NCI-H1105 treated with DMSO at 0.1 percent for 48 hours (cell line): ENCODE results near the gene PRELID1.

Experiments
- DNase-seq: peaks from one replicate; lab custom pipeline; 2025; lab: John Stamatoyannopoulos, UW

Gene PRELID1

GRCh38 chr5:177314376-177315342 lies 11.1 kb downstream of the PRELID1 start:
- no peak for DNase-seq

GRCh38 chr5:177315411-177315810 lies 11.8 kb downstream of the PRELID1 start:
- no peak for DNase-seq

- DNase-seq: no peak
Observed at GRCh38 chr5:177316005-177316404, 12.4 kb downstream of the PRELID1 start.

GRCh38 chr5:177317959-177318377 lies 14.4 kb downstream of the PRELID1 start:
- peak; percentile 44 for DNase-seq

GRCh38 chr5:177319913-177320588 lies 16.5 kb downstream of the PRELID1 start:
- no peak for DNase-seq

- no peak for DNase-seq
Observed at GRCh38 chr5:177320879-177321278, 17.3 kb downstream of the PRELID1 start.

- DNase-seq: no peak
Observed at GRCh38 chr5:177325868-177326381, 22.3 kb downstream of the PRELID1 start.

GRCh38 chr5:177327539-177328522 lies 24.2 kb downstream of the PRELID1 start:
- DNase-seq: no peak

GRCh38 chr5:177328545-177329231 lies 25.1 kb downstream of the PRELID1 start:
- DNase-seq: no peak

- DNase-seq: no peak
Observed at GRCh38 chr5:177329883-177330282, 26.3 kb downstream of the PRELID1 start.

- no peak for DNase-seq
Observed at GRCh38 chr5:177330991-177331842, 27.6 kb downstream of the PRELID1 start.

GRCh38 chr5:177332031-177332895 lies 28.7 kb downstream of the PRELID1 start:
- no peak for DNase-seq

- DNase-seq: no peak
Observed at GRCh38 chr5:177332896-177333260, 29.3 kb downstream of the PRELID1 start.

GRCh38 chr5:177333420-177334154 lies 30.0 kb downstream of the PRELID1 start:
- no peak for DNase-seq

GRCh38 chr5:177334155-177334551 lies 30.6 kb downstream of the PRELID1 start:
- DNase-seq: no peak

- no peak for DNase-seq
Observed at GRCh38 chr5:177334781-177335700, 31.4 kb downstream of the PRELID1 start.

GRCh38 chr5:177335701-177336065 lies 32.1 kb downstream of the PRELID1 start:
- DNase-seq: no peak
